Ramos (cell line): ENCODE measurements around the gene ST7.

Experiments
- in situ Hi-C: fragments of 300-500 bp; cut with MboI; formaldehyde crosslinking; loops from one replicate; pipeline ENCODE4 v1.14.3; 2022; ENCODE audit warnings: low sequenced_read_pairs; ENCODE audit not compliant: unreplicated experiment

ST7 gene

DNA sequence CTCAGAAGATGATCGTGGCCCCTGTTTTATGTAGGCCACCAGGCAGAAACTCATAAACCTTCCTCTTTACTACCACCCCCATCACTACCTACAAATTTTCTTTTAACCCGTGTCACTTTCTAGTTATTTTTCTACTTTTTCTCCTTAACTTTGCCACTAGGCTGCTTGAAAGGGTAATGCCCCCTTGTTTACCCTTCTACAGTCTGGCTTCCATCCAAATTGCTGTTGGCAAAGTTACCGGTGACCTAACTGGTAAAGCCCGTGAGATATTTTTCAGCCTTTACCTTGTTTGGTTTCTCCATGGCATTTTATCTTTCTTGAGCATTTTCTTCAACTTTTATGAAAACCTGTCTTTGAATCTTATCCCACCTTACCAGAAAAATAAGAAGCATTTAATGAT, 216.6 kb downstream of the ST7 start:
- in situ Hi-C loops, result no loop called here

GRCh38 chr7:117171106-117171505, 217.8 kb downstream of the ST7 start:
- in situ Hi-C loops, result no loop called here

GRCh38 chr7:117172283-117172682, 219.0 kb downstream of the ST7 start:
- in situ Hi-C loops, result no loop called here

- in situ Hi-C loops, result no loop called here
Observed at GRCh38 chr7:117173035-117173770, 219.9 kb downstream of the ST7 start.

GRCh38 chr7:117176206-117176605, 222.9 kb downstream of the ST7 start:
- in situ Hi-C loops, result no loop called here

- in situ Hi-C loops, result no loop called here
Observed at GRCh38 chr7:117178600-117178999, 225.3 kb downstream of the ST7 start.

DNA sequence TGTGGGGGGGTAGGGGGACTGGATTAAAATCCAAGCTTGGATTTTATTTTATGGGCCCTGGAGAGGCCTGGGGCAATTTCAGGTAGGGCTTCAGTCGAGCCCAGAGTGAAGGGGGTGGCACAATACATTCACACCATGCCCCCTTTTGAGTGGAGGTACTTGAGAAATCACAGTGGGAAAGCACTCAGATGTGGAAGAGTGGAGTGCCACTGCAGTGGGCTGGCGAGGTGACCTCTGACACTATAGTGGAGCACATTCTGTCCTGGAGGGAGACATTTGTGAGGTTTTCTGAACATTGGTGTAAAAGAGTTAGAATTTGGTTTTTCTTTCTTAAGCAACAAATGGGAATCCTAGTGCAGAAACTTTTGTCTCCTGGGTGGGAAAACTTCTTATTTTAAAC, 226.4 kb downstream of the ST7 start:
- in situ Hi-C loops, result no loop called here

DNA sequence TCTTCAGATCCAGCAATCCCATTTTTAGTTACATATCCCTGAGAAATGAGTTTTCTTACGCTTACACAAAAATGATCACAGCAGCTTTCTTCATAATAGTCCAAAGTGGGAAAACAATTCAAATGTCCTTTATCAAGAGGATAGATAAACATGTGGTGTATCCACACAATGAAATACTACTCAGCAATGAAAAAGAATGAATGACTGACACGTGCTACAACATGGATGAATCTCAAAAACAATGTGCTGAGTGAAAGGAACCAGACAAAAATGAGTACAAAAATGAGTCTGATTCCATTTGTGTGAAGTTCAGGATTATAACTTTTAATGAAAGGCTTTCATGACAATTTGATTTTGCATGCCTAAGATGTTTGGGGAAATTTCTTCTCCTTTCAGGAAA, 230.4 kb downstream of the ST7 start:
- in situ Hi-C loops, result no loop called here

- in situ Hi-C loops, result no loop called here
Observed at GRCh38 chr7:117184367-117184766, 231.1 kb downstream of the ST7 start.

GRCh38 chr7:117185124-117185523, 231.8 kb downstream of the ST7 start:
- in situ Hi-C loops, result no loop called here

- in situ Hi-C loops, result no loop called here
Observed at GRCh38 chr7:117186218-117187010, 233.1 kb downstream of the ST7 start.

DNA sequence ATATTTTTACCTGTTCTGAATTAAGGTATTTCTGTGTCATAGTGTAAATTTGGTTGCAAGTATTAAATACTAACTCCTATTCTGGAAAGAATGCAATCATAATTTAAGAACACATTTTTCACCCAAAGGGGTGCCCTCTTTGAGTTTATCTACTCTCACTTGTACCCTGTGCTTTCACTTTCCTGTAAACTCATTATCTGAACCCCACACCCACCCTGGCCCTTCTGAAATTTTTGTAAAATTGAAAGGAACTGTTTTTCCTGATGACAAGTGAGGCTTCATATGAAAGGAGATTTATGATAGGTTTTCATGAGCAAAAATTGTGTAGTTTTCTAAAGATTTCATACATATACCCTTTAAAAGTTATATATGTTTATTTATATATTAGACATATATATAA, 235.1 kb downstream of the ST7 start:
- in situ Hi-C loops, result no loop called here

- in situ Hi-C loops, result no loop called here
Observed at GRCh38 chr7:117188949-117189592, 235.8 kb downstream of the ST7 start.

DNA sequence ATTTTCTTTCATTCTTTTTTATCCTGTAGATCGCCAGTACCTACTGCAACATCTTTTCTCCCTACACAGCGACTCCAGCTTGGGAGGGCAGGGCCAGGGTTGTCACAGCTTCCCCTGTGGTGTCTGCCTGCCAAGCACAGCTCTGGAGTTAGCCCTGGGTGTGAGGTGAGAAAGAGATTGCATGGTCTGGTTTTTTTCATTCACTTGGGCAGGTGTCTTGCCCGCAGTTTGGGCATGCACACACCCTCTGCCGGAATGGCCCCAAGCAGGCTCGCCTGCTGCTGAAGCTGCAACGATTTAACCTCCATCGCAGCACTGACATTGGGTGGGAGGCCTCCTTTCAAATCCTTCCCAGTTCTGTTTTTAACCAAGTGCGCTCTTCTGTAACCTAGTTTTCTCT, 236.8 kb downstream of the ST7 start:
- in situ Hi-C loops, result no loop called here

GRCh38 chr7:117190746-117191435, 237.6 kb downstream of the ST7 start:
- in situ Hi-C loops, result no loop called here

DNA sequence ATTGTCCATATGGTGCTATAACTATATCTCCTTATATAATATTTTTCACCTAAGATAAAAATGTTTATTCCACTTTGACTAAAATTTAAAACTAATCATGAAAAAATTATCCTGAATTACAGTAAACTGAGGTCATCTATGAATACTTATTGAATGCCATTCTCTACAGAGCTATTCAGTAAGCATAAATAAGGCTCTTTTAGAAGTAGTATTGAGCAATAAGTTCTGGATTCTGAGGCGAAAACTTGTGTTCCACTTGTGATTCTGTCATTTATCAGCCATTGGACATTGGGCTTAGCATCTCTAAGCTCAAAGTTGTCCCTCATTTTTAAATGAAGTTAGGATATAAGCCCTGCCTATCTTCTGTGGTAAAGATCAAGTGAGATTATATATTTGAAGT, 238.8 kb downstream of the ST7 start:
- in situ Hi-C loops, result no loop called here

DNA sequence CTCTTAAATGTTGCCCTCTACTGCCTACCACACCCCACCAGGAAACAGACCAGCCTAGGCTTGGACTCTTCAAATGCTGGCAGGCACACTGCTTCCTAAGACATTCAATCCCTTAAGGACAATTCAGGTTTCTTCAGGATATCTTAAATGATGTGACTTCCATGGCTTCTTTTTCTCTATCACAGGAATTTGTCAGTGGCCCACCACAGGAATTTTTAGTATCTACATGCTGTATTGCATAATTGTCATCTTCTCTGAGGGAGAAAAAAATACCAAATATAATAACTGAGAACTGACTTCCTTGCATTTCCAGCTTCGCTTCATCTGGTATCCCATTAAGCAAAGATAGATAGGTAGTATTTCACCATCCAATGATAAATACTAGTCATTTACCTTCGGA, 240.3 kb downstream of the ST7 start:
- in situ Hi-C loops, result no loop called here

GRCh38 chr7:117194445-117194844, 241.1 kb downstream of the ST7 start:
- in situ Hi-C loops, result no loop called here

- in situ Hi-C loops, result no loop called here
Observed at GRCh38 chr7:117195361-117196029, 242.2 kb downstream of the ST7 start.

GRCh38 chr7:117200132-117200531, 246.8 kb downstream of the ST7 start:
- in situ Hi-C loops, result no loop called here
